GM23338 (cell line): ENCODE results near the gene ITGB7. TPM values are rescaled to one million over a fixed set of nuclear protein-coding genes. Genes with fewer than 3 reads are reported as not detected.

Experiments
- ATAC-seq: fragments of 200-7000 bp; cut with Tn5 transposase; 3 replicates; pipeline ENCODE4 v1.9.1; 2020
- DNase-seq: peaks from one replicate; pipeline ENCODE4 v3.0.0-alpha.2; 2015; ENCODE audit warnings: low spot score
- H2AFZ ChIP-seq: fragments of 200-600 bp; sonication (generic); 2 replicates; pipeline ENCODE4 v1.8.0; 2016; ENCODE audit warnings: antibody characterized with exemption, mild to moderate bottlenecking, moderate library complexity
- H3F3A ChIP-seq: fragments of 200-600 bp; sonication (generic); replicated peaks from 2 replicates; pipeline ENCODE4 v1.8.0; 2017; ENCODE audit warnings: antibody characterized with exemption, mixed run types, low read depth
- H3K27ac ChIP-seq: fragments of 200-600 bp; sonication (generic); 2 replicates; pipeline ENCODE4 v1.6.1; 2016; ENCODE audit warnings: low read depth
- H3K27me3 ChIP-seq: fragments of 200-600 bp; sonication (generic); 2 replicates; pipeline ENCODE4 v1.8.0; 2016; ENCODE audit warnings: mild to moderate bottlenecking, mixed run types, moderate library complexity; ENCODE audit not compliant: insufficient read depth
- H3K36me3 ChIP-seq: fragments of 200-600 bp; sonication (generic); 2 replicates; pipeline ENCODE4 v1.8.0; 2016; ENCODE audit warnings: mild to moderate bottlenecking; ENCODE audit not compliant: insufficient read depth
- H3K4me1 ChIP-seq: fragments of 200-600 bp; sonication (generic); 2 replicates; pipeline ENCODE4 v1.8.0; 2016; ENCODE audit warnings: mild to moderate bottlenecking, moderate library complexity; ENCODE audit not compliant: insufficient read depth
- H3K4me2 ChIP-seq: fragments of 200-600 bp; sonication (generic); 2 replicates; pipeline ENCODE4 v1.7.1; 2017; ENCODE audit warnings: mixed run types
- H3K4me3 ChIP-seq: fragments of 200-600 bp; sonication (generic); 2 replicates; pipeline ENCODE4 v1.6.1; 2016; ENCODE audit warnings: mixed run types
- H3K79me2 ChIP-seq: fragments of 200-600 bp; sonication (generic); replicated peaks from 2 replicates; pipeline ENCODE4 v1.8.0; 2017; ENCODE audit warnings: mild to moderate bottlenecking; ENCODE audit not compliant: insufficient read depth
- H3K9me2 ChIP-seq: fragments of 200-600 bp; sonication (generic); 2 replicates; pipeline ENCODE4 v1.8.0; 2017; ENCODE audit not compliant: insufficient read depth
- H4K20me1 ChIP-seq: fragments of 200-600 bp; sonication (generic); replicated peaks from 2 replicates; pipeline ENCODE4 v1.8.0; 2017; ENCODE audit warnings: mild to moderate bottlenecking; ENCODE audit not compliant: insufficient read depth
- H3K27ac Mint-ChIP-seq: 2 replicates; pipeline ENCODE4 v1.8.0; 2020; ENCODE audit warnings: inconsistent platforms, mild to moderate bottlenecking, moderate library complexity, mixed read lengths
- H3K27me3 Mint-ChIP-seq: 3 replicates; pipeline ENCODE4 v1.8.0; 2022; ENCODE audit warnings: low read depth, mild to moderate bottlenecking, moderate library complexity, mixed read lengths, inconsistent platforms; ENCODE audit not compliant: insufficient read depth, poor library complexity
- H3K36me3 Mint-ChIP-seq: 3 replicates; pipeline ENCODE4 v1.8.0; 2021; ENCODE audit warnings: low read depth, mild to moderate bottlenecking, inconsistent platforms, moderate library complexity, mixed read lengths
- H3K4me1 Mint-ChIP-seq: 3 replicates; pipeline ENCODE4 v1.8.0; 2020; ENCODE audit warnings: mild to moderate bottlenecking, inconsistent platforms, mixed read lengths
- H3K4me3 Mint-ChIP-seq: 3 replicates; pipeline ENCODE4 v1.8.0; 2021; ENCODE audit warnings: moderate library complexity, mild to moderate bottlenecking, inconsistent platforms, mixed read lengths
- H3K9me3 Mint-ChIP-seq: 3 replicates; pipeline ENCODE4 v1.8.0; 2020; ENCODE audit warnings: moderate library complexity, mild to moderate bottlenecking, inconsistent platforms, mixed read lengths
- CREB1 ChIP-seq: fragments of 250-450 bp; sonication (Bioruptor Pico); IDR thresholded peaks from 2 replicates; pipeline ENCODE4 v1.5.0; 2020; ENCODE audit warnings: low read depth, mild to moderate bottlenecking, moderate library complexity
- EZH2 ChIP-seq: fragments of 200-600 bp; sonication (generic); IDR thresholded peaks from one replicate; pipeline ENCODE4 v1.8.0; 2017; ENCODE audit warnings: antibody characterized with exemption, mild to moderate bottlenecking, low read depth; ENCODE audit not compliant: unreplicated experiment
- EZH2phosphoT487 ChIP-seq: fragments of 200-600 bp; sonication (generic); IDR thresholded peaks from one replicate; pipeline ENCODE4 v1.8.1; 2018; ENCODE audit warnings: antibody characterized with exemption; ENCODE audit not compliant: unreplicated experiment
- JUNB ChIP-seq: IDR thresholded peaks from one replicate; pipeline ENCODE4 v1.6.1; 2016; ENCODE audit warnings: antibody characterized with exemption; ENCODE audit not compliant: unreplicated experiment
- NANOG ChIP-seq: IDR thresholded peaks from 2 replicates; pipeline ENCODE4 v1.6.1; 2016; ENCODE audit warnings: antibody characterized with exemption, borderline replicate concordance
- POLR2AphosphoS5 ChIP-seq: IDR thresholded peaks from 2 replicates; pipeline ENCODE4 v1.6.1; 2016; ENCODE audit warnings: antibody characterized with exemption, low read depth
- STAT1 ChIP-seq: IDR thresholded peaks from one replicate; pipeline ENCODE4 v1.6.1; 2016; ENCODE audit warnings: antibody characterized with exemption; ENCODE audit not compliant: unreplicated experiment
- ZNF114 ChIP-seq: fragments of 250-450 bp; sonication (Bioruptor Pico); IDR thresholded peaks from 2 replicates; pipeline ENCODE4 v1.5.0; 2020; ENCODE audit warnings: mild to moderate bottlenecking, moderate library complexity
- ZNF331 ChIP-seq: fragments of 250-450 bp; sonication (Bioruptor Pico); IDR thresholded peaks from 2 replicates; pipeline ENCODE4 v1.5.0; 2020; ENCODE audit warnings: low read depth, mild to moderate bottlenecking, moderate library complexity
- polyA plus RNA-seq: library from polyadenylated mRNA; unstranded; fragments of >200 nt; fragmentation: Nextera tagmentation; extraction: Ambion mirVana; gene quantifications from 2 replicates; pipeline ENCODE4 v1.2.1, GENCODE V29; 2016
- total RNA-seq: library from RNA; depleted of rRNA; stranded (reverse); fragments of >200 nt; shearing (Covaris generic); gene quantifications from 2 replicates; pipeline ENCODE4 v1.2.3, GENCODE V29; 2014
- TF ChIP-seq, protein P1 (sequence below), 2 experiments: fragments of 200-600 bp in 1 of 2; sonication (generic) in 1 of 2; conservative IDR thresholded peaks; 2 replicates each; pipeline versions ENCODE4 v1.5.1 to v1.6.1; 2016 to 2017; ENCODE audit warnings: antibody characterized with exemption in 2 of 2, low read depth in 2 of 2, mild to moderate bottlenecking in 2 of 2, moderate library complexity in 1 of 2
- TF ChIP-seq, protein P2 (sequence below): IDR thresholded peaks from 2 replicates; pipeline ENCODE4 v1.6.1; 2016; ENCODE audit warnings: antibody characterized with exemption
- TF ChIP-seq, protein P3 (sequence below): fragments of 250-450 bp; sonication (Bioruptor Pico); IDR thresholded peaks from 2 replicates; pipeline ENCODE4 v1.5.0; 2020; ENCODE audit warnings: mild to moderate bottlenecking, moderate library complexity
- TF ChIP-seq, protein P4 (sequence below): IDR thresholded peaks from one replicate; pipeline ENCODE4 v1.6.1; 2018; ENCODE audit warnings: antibody characterized with exemption; ENCODE audit not compliant: unreplicated experiment

Gene ITGB7
- total and polyA plus RNA-seq, 2 experiments from 2014 or later = 0.32 TPM; not detected in 1

DNA sequence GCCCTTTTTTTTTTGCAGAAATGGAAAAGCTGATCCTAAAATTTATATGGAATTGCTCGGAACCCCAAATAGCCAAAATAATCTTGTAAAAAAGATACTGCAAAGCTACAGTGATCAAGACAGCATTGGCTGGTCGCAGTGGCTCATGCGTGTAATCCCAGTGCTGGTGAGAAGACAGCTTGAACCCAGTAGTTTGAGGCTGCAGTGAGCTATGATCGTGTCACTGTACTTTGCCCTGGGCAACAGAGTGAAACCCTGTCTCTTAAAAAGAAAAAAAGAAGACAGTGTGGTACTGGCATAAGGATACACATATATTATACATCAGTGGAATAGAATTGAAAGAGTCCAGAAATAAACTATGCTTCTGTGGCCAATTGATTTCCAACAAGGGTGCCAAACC, 5.4 kb downstream of the ITGB7 start (continued):
- no peak for TF ChIP-seq ZNF331 (CRISPR knock-in tag)
- TF ChIP-seq POLR2AphosphoS5 = no peak
- no peak for TF ChIP-seq EZH2phosphoT487

DNA sequence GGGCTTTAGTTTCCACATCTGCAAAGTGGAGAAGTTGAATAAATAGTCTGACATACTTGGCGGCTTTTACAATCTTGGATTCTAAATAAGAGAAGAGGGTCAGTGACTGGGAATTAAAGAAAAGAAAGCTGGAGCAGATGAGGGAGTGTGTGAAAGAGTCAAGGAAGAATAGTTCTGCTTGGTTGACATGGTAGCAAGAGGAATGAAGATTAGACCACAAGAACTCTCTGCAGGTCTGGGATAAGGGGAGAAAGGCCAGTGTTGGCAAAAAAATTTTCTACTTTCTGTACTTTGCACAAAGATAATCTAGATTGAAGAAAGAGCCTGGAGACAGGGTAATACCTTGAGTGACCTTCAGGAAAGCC, 5.9 kb downstream of the ITGB7 start:
- Histone ChIP-seq H3K27ac (no peak overlapping the region), H3K27me3 (peaks cover 55% of the 10 kb centered on the region), H3K4me3 (no peak overlapping the region), H4K20me1 (no peaks in the 10 kb centered on the region; the same call in 1 of the 2 replicates), H3F3A (0 out of 2 replicates have a peak, but pooled peaks cover 1% of the 10 kb centered on the region), H3K4me1 (no peaks in the 10 kb centered on the region; the same call in 1 of the 2 replicates), H3K9me2 (no peaks in the 10 kb centered on the region), H2AFZ (0 out of 2 replicates have a peak overlapping the region, but pooled peaks have one; percentile 18), H3K36me3 (no peaks in the 10 kb centered on the region), H3K79me2 (no peaks in the 10 kb centered on the region), H3K4me2 (no peak overlapping the region)
- Mint-ChIP-seq H3K27me3 (peaks cover 27% of the 10 kb centered on the region), H3K4me1 (peaks cover 2% of the 10 kb centered on the region; the same call in 1 of the 3 replicates), H3K9me3 (no peaks in the 10 kb centered on the region; the same call in 2 of the 3 replicates), H3K36me3 (no peaks in the 10 kb centered on the region), H3K4me3 (no peak overlapping the region), H3K27ac (no peak overlapping the region)
- no peak for ATAC-seq
- no peak for DNase-seq
- TF ChIP-seq POLR2AphosphoS5 = no peak
- TF ChIP-seq, protein P1, sequence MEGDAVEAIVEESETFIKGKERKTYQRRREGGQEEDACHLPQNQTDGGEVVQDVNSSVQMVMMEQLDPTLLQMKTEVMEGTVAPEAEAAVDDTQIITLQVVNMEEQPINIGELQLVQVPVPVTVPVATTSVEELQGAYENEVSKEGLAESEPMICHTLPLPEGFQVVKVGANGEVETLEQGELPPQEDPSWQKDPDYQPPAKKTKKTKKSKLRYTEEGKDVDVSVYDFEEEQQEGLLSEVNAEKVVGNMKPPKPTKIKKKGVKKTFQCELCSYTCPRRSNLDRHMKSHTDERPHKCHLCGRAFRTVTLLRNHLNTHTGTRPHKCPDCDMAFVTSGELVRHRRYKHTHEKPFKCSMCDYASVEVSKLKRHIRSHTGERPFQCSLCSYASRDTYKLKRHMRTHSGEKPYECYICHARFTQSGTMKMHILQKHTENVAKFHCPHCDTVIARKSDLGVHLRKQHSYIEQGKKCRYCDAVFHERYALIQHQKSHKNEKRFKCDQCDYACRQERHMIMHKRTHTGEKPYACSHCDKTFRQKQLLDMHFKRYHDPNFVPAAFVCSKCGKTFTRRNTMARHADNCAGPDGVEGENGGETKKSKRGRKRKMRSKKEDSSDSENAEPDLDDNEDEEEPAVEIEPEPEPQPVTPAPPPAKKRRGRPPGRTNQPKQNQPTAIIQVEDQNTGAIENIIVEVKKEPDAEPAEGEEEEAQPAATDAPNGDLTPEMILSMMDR (conservative IDR thresholded peaks at IDR 0.05; ENCODE audit: low read depth in 2 of 2) = no peak
- TF ChIP-seq, protein P2, sequence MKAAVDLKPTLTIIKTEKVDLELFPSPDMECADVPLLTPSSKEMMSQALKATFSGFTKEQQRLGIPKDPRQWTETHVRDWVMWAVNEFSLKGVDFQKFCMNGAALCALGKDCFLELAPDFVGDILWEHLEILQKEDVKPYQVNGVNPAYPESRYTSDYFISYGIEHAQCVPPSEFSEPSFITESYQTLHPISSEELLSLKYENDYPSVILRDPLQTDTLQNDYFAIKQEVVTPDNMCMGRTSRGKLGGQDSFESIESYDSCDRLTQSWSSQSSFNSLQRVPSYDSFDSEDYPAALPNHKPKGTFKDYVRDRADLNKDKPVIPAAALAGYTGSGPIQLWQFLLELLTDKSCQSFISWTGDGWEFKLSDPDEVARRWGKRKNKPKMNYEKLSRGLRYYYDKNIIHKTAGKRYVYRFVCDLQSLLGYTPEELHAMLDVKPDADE = no peak
- TF ChIP-seq NANOG = no peak
- no peak for TF ChIP-seq ZNF114 (CRISPR knock-in tag)
- no peak for TF ChIP-seq EZH2phosphoT487
- no peak for TF ChIP-seq JUNB
- TF ChIP-seq, protein P3, sequence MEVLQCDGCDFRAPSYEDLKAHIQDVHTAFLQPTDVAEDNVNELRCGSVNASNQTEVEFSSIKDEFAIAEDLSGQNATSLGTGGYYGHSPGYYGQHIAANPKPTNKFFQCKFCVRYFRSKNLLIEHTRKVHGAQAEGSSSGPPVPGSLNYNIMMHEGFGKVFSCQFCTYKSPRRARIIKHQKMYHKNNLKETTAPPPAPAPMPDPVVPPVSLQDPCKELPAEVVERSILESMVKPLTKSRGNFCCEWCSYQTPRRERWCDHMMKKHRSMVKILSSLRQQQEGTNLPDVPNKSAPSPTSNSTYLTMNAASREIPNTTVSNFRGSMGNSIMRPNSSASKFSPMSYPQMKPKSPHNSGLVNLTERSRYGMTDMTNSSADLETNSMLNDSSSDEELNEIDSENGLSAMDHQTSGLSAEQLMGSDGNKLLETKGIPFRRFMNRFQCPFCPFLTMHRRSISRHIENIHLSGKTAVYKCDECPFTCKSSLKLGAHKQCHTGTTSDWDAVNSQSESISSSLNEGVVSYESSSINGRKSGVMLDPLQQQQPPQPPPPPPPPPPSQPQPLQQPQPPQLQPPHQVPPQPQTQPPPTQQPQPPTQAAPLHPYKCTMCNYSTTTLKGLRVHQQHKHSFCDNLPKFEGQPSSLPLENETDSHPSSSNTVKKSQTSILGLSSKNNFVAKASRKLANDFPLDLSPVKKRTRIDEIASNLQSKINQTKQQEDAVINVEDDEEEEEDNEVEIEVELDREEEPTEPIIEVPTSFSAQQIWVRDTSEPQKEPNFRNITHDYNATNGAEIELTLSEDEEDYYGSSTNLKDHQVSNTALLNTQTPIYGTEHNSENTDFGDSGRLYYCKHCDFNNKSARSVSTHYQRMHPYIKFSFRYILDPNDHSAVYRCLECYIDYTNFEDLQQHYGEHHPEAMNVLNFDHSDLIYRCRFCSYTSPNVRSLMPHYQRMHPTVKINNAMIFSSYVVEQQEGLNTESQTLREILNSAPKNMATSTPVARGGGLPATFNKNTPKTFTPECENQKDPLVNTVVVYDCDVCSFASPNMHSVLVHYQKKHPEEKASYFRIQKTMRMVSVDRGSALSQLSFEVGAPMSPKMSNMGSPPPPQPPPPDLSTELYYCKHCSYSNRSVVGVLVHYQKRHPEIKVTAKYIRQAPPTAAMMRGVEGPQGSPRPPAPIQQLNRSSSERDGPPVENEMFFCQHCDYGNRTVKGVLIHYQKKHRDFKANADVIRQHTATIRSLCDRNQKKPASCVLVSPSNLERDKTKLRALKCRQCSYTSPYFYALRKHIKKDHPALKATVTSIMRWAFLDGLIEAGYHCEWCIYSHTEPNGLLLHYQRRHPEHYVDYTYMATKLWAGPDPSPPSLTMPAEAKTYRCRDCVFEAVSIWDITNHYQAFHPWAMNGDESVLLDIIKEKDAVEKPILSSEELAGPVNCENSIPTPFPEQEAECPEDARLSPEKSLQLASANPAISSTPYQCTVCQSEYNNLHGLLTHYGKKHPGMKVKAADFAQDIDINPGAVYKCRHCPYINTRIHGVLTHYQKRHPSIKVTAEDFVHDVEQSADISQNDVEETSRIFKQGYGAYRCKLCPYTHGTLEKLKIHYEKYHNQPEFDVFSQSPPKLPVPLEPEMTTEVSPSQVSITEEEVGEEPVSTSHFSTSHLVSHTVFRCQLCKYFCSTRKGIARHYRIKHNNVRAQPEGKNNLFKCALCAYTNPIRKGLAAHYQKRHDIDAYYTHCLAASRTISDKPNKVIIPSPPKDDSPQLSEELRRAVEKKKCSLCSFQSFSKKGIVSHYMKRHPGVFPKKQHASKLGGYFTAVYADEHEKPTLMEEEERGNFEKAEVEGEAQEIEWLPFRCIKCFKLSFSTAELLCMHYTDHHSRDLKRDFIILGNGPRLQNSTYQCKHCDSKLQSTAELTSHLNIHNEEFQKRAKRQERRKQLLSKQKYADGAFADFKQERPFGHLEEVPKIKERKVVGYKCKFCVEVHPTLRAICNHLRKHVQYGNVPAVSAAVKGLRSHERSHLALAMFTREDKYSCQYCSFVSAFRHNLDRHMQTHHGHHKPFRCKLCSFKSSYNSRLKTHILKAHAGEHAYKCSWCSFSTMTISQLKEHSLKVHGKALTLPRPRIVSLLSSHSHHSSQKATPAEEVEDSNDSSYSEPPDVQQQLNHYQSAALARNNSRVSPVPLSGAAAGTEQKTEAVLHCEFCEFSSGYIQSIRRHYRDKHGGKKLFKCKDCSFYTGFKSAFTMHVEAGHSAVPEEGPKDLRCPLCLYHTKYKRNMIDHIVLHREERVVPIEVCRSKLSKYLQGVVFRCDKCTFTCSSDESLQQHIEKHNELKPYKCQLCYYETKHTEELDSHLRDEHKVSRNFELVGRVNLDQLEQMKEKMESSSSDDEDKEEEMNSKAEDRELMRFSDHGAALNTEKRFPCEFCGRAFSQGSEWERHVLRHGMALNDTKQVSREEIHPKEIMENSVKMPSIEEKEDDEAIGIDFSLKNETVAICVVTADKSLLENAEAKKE (CRISPR knock-in tag) = no peak
- TF ChIP-seq STAT1 = no peak
- TF ChIP-seq, protein P4, sequence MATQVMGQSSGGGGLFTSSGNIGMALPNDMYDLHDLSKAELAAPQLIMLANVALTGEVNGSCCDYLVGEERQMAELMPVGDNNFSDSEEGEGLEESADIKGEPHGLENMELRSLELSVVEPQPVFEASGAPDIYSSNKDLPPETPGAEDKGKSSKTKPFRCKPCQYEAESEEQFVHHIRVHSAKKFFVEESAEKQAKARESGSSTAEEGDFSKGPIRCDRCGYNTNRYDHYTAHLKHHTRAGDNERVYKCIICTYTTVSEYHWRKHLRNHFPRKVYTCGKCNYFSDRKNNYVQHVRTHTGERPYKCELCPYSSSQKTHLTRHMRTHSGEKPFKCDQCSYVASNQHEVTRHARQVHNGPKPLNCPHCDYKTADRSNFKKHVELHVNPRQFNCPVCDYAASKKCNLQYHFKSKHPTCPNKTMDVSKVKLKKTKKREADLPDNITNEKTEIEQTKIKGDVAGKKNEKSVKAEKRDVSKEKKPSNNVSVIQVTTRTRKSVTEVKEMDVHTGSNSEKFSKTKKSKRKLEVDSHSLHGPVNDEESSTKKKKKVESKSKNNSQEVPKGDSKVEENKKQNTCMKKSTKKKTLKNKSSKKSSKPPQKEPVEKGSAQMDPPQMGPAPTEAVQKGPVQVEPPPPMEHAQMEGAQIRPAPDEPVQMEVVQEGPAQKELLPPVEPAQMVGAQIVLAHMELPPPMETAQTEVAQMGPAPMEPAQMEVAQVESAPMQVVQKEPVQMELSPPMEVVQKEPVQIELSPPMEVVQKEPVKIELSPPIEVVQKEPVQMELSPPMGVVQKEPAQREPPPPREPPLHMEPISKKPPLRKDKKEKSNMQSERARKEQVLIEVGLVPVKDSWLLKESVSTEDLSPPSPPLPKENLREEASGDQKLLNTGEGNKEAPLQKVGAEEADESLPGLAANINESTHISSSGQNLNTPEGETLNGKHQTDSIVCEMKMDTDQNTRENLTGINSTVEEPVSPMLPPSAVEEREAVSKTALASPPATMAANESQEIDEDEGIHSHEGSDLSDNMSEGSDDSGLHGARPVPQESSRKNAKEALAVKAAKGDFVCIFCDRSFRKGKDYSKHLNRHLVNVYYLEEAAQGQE = no peak
- no peak for TF ChIP-seq CREB1
- no peak for TF ChIP-seq ZNF331 (CRISPR knock-in tag)
- no peak for TF ChIP-seq EZH2
